ENCODE measurements around the gene ZNF622.

Gene ZNF622, protein sequence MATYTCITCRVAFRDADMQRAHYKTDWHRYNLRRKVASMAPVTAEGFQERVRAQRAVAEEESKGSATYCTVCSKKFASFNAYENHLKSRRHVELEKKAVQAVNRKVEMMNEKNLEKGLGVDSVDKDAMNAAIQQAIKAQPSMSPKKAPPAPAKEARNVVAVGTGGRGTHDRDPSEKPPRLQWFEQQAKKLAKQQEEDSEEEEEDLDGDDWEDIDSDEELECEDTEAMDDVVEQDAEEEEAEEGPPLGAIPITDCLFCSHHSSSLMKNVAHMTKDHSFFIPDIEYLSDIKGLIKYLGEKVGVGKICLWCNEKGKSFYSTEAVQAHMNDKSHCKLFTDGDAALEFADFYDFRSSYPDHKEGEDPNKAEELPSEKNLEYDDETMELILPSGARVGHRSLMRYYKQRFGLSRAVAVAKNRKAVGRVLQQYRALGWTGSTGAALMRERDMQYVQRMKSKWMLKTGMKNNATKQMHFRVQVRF

DNA sequence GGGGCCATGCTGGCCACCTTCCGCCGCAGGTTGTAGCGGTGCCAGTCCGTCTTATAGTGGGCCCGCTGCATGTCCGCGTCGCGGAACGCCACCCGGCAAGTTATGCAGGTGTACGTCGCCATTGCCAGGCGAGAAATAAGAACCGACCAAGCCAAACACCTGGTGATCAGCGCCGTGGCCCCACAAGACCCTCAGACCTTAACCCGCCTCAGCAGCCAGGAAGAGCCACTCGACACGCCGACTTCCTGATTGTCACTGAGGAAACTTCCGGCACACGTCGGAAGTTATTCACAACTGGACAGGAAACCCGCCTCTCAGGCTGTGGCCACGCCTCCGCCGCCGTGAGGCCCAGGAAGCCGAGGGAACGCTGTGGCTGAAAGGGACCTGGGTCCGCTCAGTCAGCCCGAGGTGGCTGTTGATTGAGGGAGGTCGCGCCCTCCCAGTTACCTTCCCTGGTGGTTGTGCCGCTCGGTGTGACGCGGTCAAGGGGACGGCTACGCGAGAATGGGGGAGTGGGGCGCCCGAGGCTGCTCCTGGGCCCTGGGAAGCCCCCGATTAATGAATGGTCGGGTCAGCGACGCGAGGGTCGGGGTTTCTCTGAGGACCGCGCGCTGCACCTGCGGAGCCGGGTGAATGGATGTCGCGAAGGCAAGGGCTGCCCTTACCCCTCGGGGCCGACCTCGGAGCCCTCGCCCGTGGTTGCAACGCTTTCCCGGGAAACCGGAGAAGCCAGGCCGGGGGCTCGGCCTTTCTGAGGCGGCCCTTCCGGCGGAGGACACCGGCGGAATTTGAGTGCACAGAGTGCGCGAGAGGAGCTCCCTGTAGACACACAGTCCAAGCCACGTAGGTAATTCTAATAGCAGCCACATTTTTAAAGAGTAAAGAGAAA lies at the start of gene ZNF622:
TSS of gene ZNF622 (minus strand) at position 257 of the 889 bp plus-strand sequence. CDS start at position 122, 135 bp downstream.
- DNase-seq, result peak; percentile 91

DNA sequence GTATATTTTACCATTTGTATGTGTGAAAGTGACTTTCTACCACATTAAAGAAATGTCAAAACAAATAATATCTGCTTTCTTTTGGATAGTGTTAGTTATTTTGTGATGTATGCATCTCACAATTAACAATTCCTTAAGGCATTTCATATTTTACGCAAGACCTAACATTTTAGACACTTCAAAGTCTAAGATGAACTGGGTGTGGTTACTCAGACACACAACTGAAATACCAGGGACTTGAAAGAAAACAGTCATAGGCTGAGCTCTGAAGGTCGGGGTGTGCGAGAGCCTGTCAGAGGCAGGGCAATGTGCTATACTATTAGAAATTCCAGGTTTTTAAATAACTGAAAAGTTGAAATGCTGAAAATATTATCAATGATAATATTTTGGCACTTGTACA lies 44.5 kb upstream of the ZNF622 start:
- DNase-seq, result no peak

DNA sequence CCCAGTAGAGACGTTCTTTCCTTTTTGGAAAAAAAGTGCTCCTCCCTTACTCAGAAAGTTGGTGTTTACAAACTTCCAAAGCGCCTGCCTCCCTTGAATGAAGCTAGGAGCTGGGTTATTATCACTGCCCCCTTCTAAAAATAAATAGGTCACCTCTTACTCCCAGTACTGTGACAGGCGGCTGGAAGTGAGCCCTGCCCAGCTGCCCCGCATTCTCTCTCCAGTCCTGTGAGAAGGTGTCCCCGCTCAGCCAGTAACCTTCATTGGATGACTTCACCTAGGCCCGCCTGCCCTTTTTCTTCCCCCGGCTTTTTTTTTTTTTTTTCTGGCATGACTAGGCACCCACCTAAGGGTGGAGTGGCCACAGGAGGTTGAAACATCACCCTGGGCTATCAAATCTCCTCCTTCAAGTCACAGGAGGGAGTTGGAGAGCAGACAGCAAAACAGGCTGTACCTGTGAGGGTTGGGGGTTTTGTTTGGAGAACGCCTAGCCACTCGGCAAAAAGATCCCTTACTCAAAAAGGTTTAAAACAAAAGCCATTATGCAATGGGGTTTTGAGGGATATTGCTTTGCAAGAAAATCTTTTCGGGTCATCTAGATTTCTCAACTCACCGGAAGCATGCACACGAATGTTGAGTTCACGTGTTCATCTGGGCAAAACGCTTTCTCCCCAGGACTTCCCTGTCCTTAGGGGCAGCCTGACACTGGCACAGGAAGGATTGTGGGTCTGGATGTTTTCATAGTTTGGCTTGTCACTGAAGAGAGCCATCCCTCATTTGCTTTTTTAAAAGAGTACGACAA lies 43.3 kb upstream of the ZNF622 start:
- no peak for DNase-seq

DNA sequence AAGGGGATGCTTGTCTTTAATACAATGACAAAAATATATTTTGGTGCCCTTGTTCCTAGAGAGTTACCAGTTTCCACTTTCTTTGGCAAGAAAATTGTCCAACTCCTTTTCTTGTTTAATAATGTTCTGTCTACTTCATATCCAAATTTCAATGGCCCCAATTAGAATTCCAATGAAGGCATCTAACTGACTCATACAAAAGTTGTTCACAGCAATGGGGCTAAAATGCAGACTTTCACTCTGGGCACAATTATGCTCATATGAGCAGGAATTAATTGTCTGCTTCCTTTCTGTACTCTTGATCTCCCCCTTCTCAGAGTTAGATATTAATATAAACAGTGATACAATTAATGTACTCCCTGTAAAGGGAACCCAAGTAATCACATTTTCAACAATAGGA lies 42.1 kb upstream of the ZNF622 start:
- no peak for DNase-seq

DNA sequence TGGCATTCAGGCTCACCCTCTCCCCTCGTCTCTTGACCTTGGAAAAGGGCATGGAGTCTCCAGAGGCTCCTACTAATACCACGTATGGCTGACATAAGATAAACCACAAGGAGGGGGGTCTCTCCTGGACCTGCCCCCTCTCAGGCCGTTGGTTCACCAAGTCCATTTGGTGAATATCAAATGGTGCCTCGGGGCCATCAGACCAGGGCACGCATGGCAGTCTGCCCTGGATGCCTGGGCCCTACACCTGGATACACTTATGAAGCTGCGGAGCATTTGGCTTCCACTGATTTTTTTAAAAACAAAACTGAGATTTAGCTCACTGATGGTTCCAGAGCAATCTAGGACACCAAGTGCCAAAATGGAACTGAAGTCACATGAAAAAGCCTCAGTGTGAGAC lies 40.3 kb upstream of the ZNF622 start:
- no peak for DNase-seq

DNA sequence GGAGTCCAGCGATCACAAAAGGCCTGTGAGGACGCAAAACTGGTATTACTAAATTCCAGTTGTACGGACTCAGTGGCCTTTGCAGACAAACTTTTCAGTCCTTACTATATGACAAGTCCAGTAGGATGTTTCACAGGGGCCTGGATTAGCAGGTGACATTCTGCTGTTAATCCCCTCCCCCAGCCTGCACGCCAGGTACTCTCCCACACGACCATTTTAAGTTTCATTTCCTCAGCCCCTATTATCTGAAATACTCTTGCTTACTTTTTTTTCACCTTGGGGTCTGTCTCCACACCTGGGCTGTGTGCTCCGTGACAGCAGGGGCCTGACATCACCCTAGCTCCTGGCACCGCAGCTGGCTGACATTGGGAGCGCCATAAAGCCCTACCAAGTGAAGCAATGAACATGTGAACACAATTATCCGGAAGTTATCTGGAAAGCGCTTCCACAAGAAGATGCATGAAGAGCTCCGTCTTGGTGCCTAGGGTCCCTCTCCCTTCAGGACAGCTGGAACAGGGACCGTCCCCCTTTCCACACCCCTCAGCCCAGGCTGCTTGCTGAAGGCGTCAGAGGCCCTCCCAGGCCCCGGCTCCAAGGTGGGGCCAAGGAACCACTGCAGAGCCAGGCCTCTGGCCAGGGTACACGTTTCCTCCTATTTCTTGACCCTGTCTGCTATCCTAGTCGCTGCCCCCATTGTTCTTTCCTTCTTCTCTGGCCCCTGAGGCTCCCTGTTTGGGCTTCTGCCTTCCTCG lies 39.7 kb upstream of the ZNF622 start:
- no peak for DNase-seq

DNA sequence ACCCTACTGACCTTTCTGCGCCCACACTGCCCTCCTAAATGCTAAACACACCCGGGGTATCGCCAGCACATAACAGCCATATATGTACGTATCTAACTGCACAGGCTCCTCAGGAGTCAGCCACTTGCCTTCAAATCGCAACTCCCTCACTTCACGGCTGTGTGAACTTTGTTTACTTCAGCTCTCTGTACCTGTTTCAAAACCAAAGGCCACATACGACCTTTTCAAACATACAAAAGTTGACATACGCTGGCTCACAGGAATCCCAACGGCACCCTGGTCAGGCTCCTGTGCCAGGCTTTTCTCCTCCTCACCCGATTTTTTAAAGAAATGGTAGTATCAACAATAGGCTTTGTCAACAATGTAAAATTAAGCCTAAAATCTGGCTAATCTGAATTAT lies 39.0 kb upstream of the ZNF622 start:
- DNase-seq, result no peak

DNA sequence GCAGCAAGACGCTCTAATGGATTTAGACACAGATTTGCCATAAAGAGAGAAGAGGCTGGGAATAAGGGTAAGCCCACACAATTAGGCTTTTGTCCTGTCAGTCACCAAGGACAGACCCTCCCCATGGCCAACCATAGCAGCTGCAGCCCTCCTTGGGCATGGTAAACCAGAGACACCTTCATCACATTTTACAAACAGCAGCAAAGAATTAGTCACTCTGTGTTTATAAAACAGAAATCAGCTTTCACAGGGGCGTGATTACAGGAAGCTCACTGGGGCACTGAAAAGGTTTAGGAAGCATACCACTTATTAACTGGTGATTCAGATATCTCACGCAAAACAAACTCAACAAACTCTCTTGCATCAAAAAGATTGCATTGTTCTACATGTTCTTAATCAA lies 37.3 kb upstream of the ZNF622 start:
- DNase-seq, result no peak

DNA sequence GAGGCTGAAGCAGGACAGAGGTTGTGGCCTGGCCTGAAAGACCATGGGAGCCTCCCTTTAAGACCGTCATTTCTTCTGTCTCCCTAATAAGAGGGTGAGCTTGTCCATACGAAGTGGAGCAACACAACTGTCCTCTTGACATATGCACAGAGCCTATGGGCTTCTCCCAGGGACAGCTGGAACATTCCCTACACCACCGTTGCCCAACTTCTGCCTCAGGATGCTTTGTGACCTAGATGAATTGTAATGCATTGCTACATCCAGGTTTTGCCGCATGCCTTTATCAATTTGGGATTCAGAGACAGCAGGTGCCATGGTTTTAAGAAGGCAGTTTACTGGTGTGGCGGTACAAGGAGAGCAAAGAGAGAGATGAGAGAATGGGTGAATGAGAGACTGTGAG lies 34.4 kb upstream of the ZNF622 start:
- no peak for DNase-seq

DNA sequence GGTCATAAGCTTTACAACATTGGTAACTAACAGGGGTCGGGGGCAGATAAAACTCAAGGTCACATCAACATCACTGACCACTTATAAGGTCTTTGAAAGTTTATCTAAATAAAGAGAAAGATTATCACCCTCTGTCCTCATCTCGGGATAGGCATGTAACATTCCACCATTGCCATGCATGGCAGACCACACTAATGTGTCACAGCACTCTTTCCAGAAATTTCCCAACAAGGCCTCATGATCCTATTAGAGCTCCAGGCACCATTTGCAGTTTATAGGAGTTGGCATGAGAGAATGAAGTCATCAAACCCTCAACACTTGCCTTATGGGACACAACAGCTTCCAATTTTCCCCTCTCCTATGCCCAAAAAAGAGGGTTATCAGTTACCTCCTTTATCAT lies 31.9 kb upstream of the ZNF622 start:
- no peak for DNase-seq

DNA sequence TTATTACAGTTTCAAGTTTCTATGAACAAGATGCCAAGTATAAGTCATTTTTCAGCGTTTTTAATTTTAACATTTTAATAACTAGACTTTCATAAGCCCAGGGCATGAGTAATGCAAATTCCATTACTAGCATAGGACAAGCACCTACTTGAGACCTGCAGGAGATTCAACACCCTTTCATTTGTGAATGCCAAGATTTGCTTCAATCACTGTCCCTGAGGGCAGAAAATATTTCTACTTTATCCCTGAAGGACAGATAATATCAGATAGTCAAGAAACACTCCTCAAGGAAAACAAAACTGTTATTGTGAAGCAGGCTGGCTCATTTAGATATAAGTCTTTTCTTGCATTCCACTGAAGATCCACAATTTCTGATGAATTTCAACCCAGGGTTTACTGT lies 27.7 kb upstream of the ZNF622 start:
- no peak for DNase-seq

DNA sequence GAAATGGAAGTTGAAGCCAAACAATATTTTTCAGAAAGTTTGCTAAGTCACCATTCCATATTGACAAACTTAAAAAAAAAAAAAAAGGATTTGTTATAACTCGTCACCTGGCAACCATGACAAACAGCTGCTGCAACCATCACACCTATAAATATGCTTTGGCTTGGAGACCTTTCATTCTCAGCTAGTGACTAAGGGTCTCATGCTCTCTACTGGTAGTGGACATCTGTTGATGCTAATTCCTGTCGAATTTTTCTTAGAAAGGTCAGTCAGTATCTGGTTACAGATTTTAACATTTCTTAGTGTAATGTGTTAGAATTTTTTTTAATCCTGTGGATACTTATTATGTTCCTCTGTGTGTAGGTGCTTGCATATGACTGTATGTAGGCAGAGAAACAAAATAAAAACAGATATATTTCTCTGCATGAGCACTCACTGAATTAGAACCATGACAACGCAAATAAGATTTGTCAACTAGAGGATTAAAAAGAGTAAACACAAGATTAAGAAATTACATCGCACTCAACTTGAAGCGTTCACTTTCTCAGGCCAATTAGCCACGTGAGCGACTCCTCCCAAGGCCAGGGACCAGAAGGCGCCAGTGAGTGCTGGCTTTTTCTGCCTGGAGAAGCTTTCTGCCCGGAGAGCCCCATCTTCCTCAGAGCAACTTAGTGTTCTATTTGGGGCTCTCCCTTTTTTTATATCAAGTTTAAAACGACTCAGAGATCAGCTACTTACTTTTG lies 27.0 kb upstream of the ZNF622 start:
- DNase-seq, result no peak

DNA sequence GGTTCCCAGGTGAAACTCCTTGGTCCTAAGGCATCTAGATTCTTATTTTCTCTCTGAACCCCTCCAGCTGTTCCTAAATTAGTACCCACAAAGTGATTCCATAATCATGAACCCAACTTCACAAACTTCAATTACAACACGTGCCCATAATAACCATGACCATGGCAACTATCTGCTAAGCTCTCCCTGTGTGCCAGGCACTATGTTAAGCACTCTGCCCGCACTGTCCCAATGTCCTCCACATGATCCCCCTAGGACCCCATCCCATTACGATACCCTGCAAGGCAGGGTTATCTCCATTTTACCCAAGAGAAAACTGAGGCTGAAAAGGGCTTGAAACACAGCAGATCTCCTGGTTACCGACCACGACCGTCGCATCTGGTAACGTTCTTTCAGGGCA lies 25.3 kb upstream of the ZNF622 start:
- DNase-seq, result no peak

DNA sequence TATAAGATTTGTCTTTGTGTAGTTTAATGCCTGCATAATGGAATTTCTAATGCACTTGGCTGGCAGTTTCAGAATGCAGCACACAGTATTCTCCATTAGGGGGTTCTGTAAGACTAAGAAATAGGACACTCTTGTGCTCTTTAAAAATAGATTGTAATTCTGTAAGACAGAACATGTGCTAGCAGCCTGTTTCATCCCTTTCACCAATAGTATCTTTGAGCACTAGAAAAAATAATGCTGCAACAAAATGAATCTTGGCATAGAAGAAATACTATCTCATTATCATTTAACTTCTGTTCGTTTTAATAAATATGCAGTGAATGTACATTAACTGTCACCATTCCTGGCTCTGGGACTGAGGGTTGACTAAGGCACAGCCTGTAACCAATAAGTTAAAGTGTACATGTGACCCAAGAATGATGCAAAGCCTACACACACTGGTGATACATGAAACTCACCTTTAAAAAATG lies 23.8 kb upstream of the ZNF622 start:
- no peak for DNase-seq

DNA sequence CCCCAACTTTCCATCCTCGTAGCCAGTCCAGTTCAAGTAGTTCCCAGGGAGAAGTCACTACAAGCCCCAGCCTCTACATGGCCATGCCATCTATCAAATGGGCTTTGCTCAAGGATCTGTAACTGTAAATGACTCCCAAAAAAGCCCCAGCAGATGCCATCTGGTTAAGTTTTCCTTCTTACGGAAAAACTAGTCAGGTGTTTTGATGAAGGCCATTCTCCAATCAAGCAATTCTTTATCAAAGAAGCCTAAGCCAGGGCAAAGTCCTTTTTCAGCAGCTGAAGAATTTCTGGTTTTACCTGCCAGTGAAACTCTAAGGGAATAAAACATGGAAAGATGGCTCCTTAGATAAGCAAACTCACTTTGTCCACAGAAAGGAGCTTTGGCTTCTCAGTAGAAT lies 21.9 kb upstream of the ZNF622 start:
- DNase-seq, result no peak

DNA sequence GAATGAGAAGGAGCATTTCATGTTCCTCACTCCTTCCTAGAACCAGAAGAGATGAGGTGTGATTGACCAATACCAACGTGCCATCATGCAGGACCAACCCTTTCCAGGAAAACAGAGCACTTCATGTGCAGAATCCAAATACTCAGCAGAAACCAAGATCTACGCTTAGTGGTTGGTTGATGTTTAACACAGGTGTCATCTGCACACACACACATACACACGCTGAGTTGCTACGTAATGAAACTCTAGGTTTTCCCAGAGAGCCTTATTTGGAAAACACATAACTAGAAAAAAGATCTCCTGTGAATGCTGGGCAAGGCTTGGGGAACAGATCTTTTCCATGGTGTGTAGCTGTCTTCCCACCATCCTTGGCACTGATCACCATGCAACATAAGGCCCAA lies 21.1 kb upstream of the ZNF622 start:
- DNase-seq, result no peak

DNA sequence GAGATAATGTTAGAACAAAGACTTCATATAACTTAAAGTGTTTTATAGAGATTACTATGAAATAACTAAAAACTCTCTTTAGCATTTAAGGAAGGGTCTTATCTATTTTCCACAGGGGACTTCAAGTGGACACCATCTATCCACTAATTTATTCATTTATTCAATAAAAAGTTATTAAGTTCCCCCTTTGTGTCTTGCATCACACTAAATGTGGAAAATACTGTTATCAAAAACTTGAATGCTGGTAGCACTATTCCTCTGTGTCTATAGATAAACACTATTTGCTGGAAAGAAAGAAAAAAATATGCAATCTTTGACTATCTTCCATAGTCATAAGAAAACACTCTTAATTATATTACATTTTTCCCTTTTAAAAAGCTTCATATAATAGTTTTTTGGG lies 20.1 kb upstream of the ZNF622 start:
- no peak for DNase-seq

DNA sequence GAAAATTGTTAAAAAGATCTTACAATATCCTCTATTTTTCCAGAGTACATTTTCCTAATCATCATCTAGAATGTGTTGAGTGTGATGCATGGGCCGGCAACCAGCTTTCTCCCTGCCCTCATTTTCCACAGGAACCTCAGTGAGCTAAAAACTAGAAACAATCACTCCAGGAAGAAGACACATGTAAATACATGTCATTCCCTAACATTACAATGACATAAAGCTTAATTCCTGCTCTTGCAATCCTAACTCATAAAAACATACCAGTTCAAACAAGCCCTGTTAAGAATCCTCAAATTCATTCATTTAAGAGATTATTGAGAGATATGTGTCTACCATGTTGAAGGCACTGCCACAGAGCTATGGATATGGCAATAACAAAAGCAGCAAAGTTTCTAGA lies 18.5 kb upstream of the ZNF622 start:
- DNase-seq, result no peak

DNA sequence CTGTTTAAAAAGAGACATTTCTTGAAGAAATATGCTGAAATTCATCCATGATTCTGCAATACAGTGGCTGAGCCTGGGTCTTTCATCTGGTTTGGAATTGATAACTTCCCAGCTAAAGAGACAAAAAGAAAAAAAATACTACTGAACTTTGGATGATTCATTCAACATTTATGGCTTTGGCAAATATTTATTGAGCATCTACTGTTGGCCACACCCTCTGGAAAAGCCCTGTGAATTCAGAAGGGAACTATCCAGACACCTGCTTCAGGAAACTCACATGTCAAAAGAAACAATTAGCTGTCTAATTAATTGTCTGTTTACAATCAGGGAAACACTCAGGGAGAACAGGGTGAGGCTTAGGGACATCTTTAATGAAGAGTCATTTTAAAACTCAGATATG lies 17.8 kb upstream of the ZNF622 start:
- no peak for DNase-seq

DNA sequence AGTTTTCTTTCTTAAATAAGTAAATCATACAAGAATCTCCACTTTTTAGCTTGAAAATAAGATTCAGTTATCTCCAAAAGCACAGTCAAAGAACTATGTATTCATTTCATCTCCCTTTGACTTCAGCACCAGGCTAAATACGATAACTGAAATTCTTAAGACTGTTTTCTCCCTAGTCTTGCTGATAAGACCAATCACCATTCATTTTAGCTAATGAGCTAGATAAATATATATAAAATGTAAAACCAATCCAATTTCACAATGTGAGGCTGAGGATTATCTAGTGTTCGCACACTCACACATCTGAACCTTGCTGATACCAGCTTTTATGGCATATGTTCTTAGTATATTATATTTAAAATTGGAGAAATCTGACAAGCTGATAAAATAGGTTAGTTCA lies 17.3 kb upstream of the ZNF622 start:
- DNase-seq, result no peak

DNA sequence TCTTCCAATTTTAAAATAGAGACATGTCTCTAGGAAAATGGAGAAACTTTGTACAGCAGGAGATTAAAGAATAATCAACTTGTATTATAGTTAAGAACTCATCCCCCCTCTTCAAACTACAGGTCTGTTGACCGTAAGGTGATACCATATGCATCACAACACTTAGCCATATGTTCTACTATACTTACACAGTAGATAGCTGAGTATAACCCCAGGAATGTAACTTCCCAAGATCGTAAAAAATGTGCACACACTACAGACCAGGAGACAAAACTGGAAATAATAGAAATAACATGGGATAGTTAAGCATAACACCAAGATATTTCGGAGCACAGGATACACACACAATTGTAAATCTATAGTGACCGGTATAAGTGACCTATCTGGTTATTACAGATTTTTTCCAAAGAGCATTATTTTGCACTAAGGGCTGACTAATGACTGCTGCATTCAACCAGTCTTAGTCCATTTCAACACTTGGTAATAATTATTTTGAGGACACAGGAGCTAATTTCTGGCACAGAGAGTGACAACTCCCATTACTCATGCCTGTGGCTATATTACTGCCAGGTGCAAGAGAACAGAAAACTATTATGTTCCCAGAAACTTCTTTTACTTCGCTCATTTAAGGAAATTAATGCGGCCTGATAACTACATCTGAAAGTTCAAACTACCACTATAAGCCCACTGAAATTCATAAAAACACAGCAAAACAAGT lies 15.4 kb upstream of the ZNF622 start:
- DNase-seq, result no peak

All from stimulated activated CD8-positive, alpha-beta memory T cell treated with anti-CD3 and anti-CD28 coated beads, Interleukin-4, amount 100 ng/mL, for 48 hours (primary cell).